GM12875 (cell line): ENCODE data around the gene NF1.
"Not testable (repeated sequence)": the region's sequence is repeated elsewhere in the genome, so short reads cannot be mapped to it uniquely, and the experiment has no call there.

ENCODE experiments used
- H3K4me3 ChIP-seq: one replicate; pipeline ENCODE4 v1.5.1; 2011; ENCODE audit warnings: low read depth, low read length, control low read depth
- CTCF ChIP-seq: IDR thresholded peaks from 2 replicates; pipeline ENCODE4 v1.5.1; 2011; ENCODE audit warnings: low read depth, mild to moderate bottlenecking, control low read depth, inconsistent platforms, low read length, moderate library complexity, borderline replicate concordance; ENCODE audit not compliant: insufficient read depth

NF1 gene

GRCh38 chr17:31158746-31159377 is 64.1 kb downstream of the NF1 start:
- TF ChIP-seq CTCF: no peak
- H3K4me3 ChIP-seq: no peak overlapping the region

- no peak overlapping the region for H3K4me3 ChIP-seq
- TF ChIP-seq CTCF: no peak
Observed at GRCh38 chr17:31163091-31163781, 68.5 kb downstream of the NF1 start.

GRCh38 chr17:31167111-31167510 is 72.3 kb downstream of the NF1 start:
- H3K4me3 ChIP-seq: no peak overlapping the region
- TF ChIP-seq CTCF: no peak

- H3K4me3 ChIP-seq: no peak overlapping the region
- no peak for TF ChIP-seq CTCF
Observed at GRCh38 chr17:31171701-31172100, 76.9 kb downstream of the NF1 start.

- H3K4me3 ChIP-seq: no peak overlapping the region
- no peak for TF ChIP-seq CTCF
Observed at GRCh38 chr17:31172388-31172787, 77.6 kb downstream of the NF1 start.

GRCh38 chr17:31174215-31174614 is 79.4 kb downstream of the NF1 start:
- no peak for TF ChIP-seq CTCF
- H3K4me3 ChIP-seq: no peak overlapping the region

- H3K4me3 ChIP-seq: no peak overlapping the region
- TF ChIP-seq CTCF: no peak
Observed at GRCh38 chr17:31175237-31175636, 80.5 kb downstream of the NF1 start.

GRCh38 chr17:31176143-31176542 is 81.4 kb downstream of the NF1 start:
- not testable (repeated sequence) for H3K4me3 ChIP-seq

- not testable (repeated sequence) for H3K4me3 ChIP-seq
Observed at GRCh38 chr17:31178951-31179350, 84.2 kb downstream of the NF1 start.
